SK-N-SH treated with all-trans-retinoic acid at 6 μM for 48 hours (cell line): ENCODE measurements around the gene ABCB8.

Source experiments
- ARNTL ChIP-seq: fragments of 450-650 bp; formaldehyde crosslinking; IDR thresholded peaks from 2 replicates; pipeline ENCODE4 v1.5.0; 2020; ENCODE audit warnings: low read depth, mild to moderate bottlenecking, moderate library complexity, borderline replicate concordance
- ISL1 ChIP-seq: fragments of 250-450 bp; sonication (Bioruptor Pico); IDR thresholded peaks from 2 replicates; pipeline ENCODE4 v2.1.2; 2022; ENCODE audit warnings: mild to moderate bottlenecking, moderate library complexity
- PATZ1 ChIP-seq: fragments of 250-450 bp; sonication (Bioruptor Pico); IDR thresholded peaks from 2 replicates; pipeline ENCODE4 v1.8.0; 2020; ENCODE audit warnings: mild to moderate bottlenecking, moderate library complexity, borderline replicate concordance
- TOX ChIP-seq: fragments of 250-450 bp; sonication (Bioruptor Pico); IDR thresholded peaks from 2 replicates; pipeline ENCODE4 v1.8.0; 2021; ENCODE audit warnings: mild to moderate bottlenecking, moderate library complexity, borderline replicate concordance
- ZNF70 ChIP-seq: fragments of 450-650 bp; formaldehyde crosslinking; IDR thresholded peaks from 2 replicates; pipeline ENCODE4 v1.5.0; 2020; ENCODE audit warnings: mild to moderate bottlenecking, moderate library complexity
- TF ChIP-seq, protein P1 (sequence below): fragments of 250-450 bp; sonication (Bioruptor Pico); IDR thresholded peaks from 2 replicates; pipeline ENCODE4 v1.5.0; 2020; ENCODE audit warnings: mild to moderate bottlenecking, moderate library complexity

GRCh38 chr7:151059367-151060112 lies 31.3 kb downstream of the ABCB8 start, which contains the start of gene SLC4A2:
- TF ChIP-seq PATZ1 (CRISPR knock-in tag), result peak; percentile 73; the same call in 1 of the 2 replicates
- no peak for TF ChIP-seq TOX (CRISPR knock-in tag)
- no peak for TF ChIP-seq ISL1 (CRISPR knock-in tag)
- no peak for TF ChIP-seq ZNF70 (CRISPR knock-in tag)
- TF ChIP-seq, protein P1, sequence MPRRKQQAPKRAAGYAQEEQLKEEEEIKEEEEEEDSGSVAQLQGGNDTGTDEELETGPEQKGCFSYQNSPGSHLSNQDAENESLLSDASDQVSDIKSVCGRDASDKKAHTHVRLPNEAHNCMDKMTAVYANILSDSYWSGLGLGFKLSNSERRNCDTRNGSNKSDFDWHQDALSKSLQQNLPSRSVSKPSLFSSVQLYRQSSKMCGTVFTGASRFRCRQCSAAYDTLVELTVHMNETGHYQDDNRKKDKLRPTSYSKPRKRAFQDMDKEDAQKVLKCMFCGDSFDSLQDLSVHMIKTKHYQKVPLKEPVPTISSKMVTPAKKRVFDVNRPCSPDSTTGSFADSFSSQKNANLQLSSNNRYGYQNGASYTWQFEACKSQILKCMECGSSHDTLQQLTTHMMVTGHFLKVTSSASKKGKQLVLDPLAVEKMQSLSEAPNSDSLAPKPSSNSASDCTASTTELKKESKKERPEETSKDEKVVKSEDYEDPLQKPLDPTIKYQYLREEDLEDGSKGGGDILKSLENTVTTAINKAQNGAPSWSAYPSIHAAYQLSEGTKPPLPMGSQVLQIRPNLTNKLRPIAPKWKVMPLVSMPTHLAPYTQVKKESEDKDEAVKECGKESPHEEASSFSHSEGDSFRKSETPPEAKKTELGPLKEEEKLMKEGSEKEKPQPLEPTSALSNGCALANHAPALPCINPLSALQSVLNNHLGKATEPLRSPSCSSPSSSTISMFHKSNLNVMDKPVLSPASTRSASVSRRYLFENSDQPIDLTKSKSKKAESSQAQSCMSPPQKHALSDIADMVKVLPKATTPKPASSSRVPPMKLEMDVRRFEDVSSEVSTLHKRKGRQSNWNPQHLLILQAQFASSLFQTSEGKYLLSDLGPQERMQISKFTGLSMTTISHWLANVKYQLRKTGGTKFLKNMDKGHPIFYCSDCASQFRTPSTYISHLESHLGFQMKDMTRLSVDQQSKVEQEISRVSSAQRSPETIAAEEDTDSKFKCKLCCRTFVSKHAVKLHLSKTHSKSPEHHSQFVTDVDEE, result peak; percentile 40; the same call in 1 of the 2 replicates
- TF ChIP-seq ARNTL, result no peak
